Effector memory CD8-positive, alpha-beta T cell (primary cell): Measurements from ENCODE around the gene TLCD3B.
A peak's percentile ranks its signal among the peaks of the same experiment; 100 is the strongest.

ENCODE experiments used
- ATAC-seq: fragments of 150-1000 bp; cut with Tn5 transposase; replicated peaks from 2 replicates; pipeline ENCODE4 v1.10.0; 2021; ENCODE audit warnings: mild to moderate bottlenecking, moderate library complexity
- DNase-seq, 3 experiments: peaks; one replicate each; pipeline ENCODE4 v3.0.0; 2021
- H3K27ac Mint-ChIP-seq, 2 donors: one replicate each; pipeline ENCODE4 v1.8.0; 2022; ENCODE audit warnings: mild to moderate bottlenecking in 2 of 2, mixed read lengths in 2 of 2, moderate library complexity in 2 of 2
- H3K27me3 Mint-ChIP-seq, 2 donors: one replicate each; pipeline ENCODE4 v1.8.0; 2022; ENCODE audit warnings: mixed read lengths in 2 of 2
- H3K36me3 Mint-ChIP-seq: one replicate; pipeline ENCODE4 v1.8.0; 2022; ENCODE audit warnings: mild to moderate bottlenecking, moderate library complexity, mixed read lengths; ENCODE audit not compliant: insufficient read depth
- H3K4me1 Mint-ChIP-seq, 2 donors: one replicate each; pipeline ENCODE4 v1.8.0; 2022; ENCODE audit warnings: low read depth in 2 of 2, mixed read lengths in 2 of 2
- H3K4me3 Mint-ChIP-seq, 2 donors: one replicate each; pipeline ENCODE4 v1.8.0; 2022; ENCODE audit warnings: mild to moderate bottlenecking in 2 of 2, mixed read lengths in 2 of 2, moderate library complexity in 2 of 2
- H3K9me3 Mint-ChIP-seq, 2 donors: one replicate each; pipeline ENCODE4 v1.8.0; 2022; ENCODE audit warnings: mixed read lengths in 2 of 2

TLCD3B gene

DNA sequence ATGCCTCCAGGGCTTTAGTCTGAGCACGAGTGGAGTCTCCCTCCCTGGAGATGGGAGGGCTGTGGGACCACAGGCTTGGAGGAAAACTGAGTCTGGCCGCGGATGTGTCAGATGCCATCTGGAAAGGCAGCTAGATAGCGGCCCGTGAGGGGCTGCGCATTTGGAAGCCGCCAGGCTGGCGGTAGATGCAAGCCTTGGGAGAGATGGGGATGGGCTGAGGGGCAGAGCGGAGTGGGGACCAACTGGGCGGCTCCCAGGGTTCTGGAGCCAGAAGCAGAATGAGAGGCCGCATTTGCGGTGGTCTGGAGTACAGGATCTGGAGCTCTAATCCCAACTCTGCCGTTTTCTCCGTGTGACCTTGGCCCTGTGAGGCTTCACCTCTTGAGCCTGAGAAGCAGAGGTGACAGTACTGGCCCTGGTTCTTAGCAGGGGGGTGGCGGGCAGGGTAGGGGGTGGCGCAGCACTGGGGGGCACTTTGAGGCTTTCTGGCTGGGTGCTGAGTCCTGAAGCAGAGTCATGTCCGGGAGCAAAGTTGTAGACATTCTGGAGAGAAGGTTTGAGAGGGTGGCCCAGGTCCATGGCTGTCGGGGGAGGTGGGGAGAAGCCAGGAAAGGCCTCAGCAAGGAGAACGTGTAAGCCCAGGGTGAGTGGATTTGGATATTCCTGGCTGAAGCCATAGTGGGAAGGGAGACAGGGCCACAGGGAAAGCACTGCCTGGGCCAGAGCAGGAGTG lies 28.3 kb downstream of the TLCD3B start:
- H3K27ac Mint-ChIP-seq: peak overlapping the region in 1 of 2 donors; percentile 74
- ATAC-seq (no peak), DNase-seq (no peak)
- H3K4me3 Mint-ChIP-seq: no peak overlapping the region
- H3K9me3 Mint-ChIP-seq: no peaks in the 10 kb centered on the region
- peaks cover 0 to 2% of the 10 kb centered on the region in 2 donors for H3K27me3 Mint-ChIP-seq
- H3K36me3 Mint-ChIP-seq: peaks cover 8% of the 10 kb centered on the region
- H3K4me1 Mint-ChIP-seq: peaks cover 12 to 17% of the 10 kb centered on the region in 2 donors

GRCh38 chr16:30000735-30001631 lies 30.1 kb downstream of the TLCD3B start:
- peaks cover 12% of the 10 kb centered on the region for H3K36me3 Mint-ChIP-seq
- no peak overlapping the region for H3K4me3 Mint-ChIP-seq
- peaks cover 23 to 27% of the 10 kb centered on the region in 2 donors for H3K4me1 Mint-ChIP-seq
- no peaks in the 10 kb centered on the region for H3K27me3 Mint-ChIP-seq
- DNase-seq (no peak), ATAC-seq (no peak)
- no peaks in the 10 kb centered on the region for H3K9me3 Mint-ChIP-seq
- H3K27ac Mint-ChIP-seq: peak overlapping the region; percentile 41

- no peak for ATAC-seq
- Mint-ChIP-seq H3K27me3 (no peaks in the 10 kb centered on the region), H3K9me3 (no peaks in the 10 kb centered on the region), H3K36me3 (peaks cover 23% of the 10 kb centered on the region), H3K4me3 (no peak overlapping the region), H3K27ac (peak overlapping the region; percentile 55 to 86), H3K4me1 (peaks cover 29 to 30% of the 10 kb centered on the region in 2 donors)
- DNase-seq: no peak
Measured at GRCh38 chr16:29999605-30000004, 31.5 kb downstream of the TLCD3B start.

- no peaks in the 10 kb centered on the region for H3K27me3 Mint-ChIP-seq
- no peak for DNase-seq
- no peak for ATAC-seq
- peaks cover 29% of the 10 kb centered on the region for H3K36me3 Mint-ChIP-seq
- no peaks in the 10 kb centered on the region for H3K9me3 Mint-ChIP-seq
- H3K4me3 Mint-ChIP-seq: peak overlapping the region; percentile 96 to 99
- peaks cover 25 to 28% of the 10 kb centered on the region in 2 donors for H3K4me1 Mint-ChIP-seq
- peak overlapping the region; percentile 72 to 96 for H3K27ac Mint-ChIP-seq
Measured at GRCh38 chr16:29996766-29997250, 34.3 kb downstream of the TLCD3B start.

DNA sequence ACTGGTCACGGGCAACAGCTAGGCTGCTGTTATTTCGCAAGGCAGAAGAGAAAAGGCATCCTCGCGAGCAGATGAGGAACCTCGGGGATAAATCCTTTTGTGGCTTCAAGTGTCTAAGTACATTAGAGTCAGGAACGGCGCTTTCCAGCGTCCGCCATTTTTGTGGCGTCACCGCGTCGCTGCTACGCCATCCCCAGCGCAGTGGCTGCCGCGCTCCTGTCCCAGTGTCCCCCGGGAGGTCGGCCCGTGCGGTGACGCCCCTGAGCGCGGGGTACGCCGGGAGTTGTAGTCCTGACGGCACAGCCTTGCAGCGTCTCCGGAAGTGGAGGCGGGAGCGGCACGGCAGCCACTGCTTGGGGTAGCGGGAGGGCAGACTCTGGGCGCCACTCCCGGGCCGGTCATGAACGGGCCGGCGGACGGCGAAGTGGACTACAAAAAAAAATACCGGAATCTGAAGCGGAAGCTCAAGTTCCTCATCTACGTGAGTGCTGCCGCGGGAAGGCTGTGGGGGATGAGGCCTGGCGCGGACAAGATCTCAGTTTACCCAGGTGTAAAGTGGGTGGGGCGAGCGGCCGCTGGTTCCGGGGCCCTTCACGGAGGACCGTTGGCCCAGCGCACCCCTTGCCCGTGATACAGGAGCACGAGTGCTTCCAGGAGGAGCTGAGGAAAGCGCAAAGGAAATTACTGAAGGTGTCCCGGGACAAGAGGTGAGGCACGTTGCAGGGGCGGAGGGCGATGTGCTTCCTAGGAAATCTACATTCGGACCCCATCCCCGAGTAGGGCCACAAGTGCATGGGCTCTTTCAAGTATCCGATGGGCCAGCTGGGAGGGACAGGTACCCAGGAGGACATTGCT lies 34.9 kb downstream of the TLCD3B start, which contains the start of gene INO80E:
Gene INO80E (plus strand): TSS at position 331 of the 855 bp plus-strand sequence. CDS start 70 bp downstream, at position 401.
- Mint-ChIP-seq H3K27ac (peak within 1 kb of the TSS; percentile 96 to 98), H3K4me1 (peaks cover 25 to 28% of the 10 kb centered on the region in 2 donors)

GRCh38 chr16:29995324-29995910 lies 35.7 kb downstream of the TLCD3B start, which contains the start of gene HIRIP3:
TSS of gene HIRIP3 (minus strand) at chr16:29995617. CDS start at chr16:29995605, 12 bp downstream.
- H3K4me3 Mint-ChIP-seq: peak within 1 kb of the TSS; percentile 96 to 99
- H3K36me3 Mint-ChIP-seq: peaks cover 34% of the 10 kb centered on the region
- DNase-seq: peak; percentile 81 to 83 (median 82)
- no peaks in the 10 kb centered on the region for H3K9me3 Mint-ChIP-seq
- peak within 1 kb of the TSS; percentile 96 to 98 for H3K27ac Mint-ChIP-seq
- H3K27me3 Mint-ChIP-seq: no peaks in the 10 kb centered on the region
- ATAC-seq: peak; percentile 65
- H3K4me1 Mint-ChIP-seq: peaks cover 25 to 28% of the 10 kb centered on the region in 2 donors

More for the DNA sequence above, 34.9 kb downstream of the TLCD3B start, which contains the start of gene INO80E:
- ATAC-seq (peak; percentile 98), DNase-seq (peak; percentile 99 to 100 (median 99))
- Mint-ChIP-seq H3K36me3 (peaks cover 33% of the 10 kb centered on the region), H3K27me3 (no peaks in the 10 kb centered on the region), H3K9me3 (no peaks in the 10 kb centered on the region), H3K4me3 (peak within 1 kb of the TSS; percentile 96 to 99)

- no peaks in the 10 kb centered on the region for H3K9me3 Mint-ChIP-seq
- H3K27ac Mint-ChIP-seq: peak overlapping the region; percentile 96 to 98
- peaks cover 25 to 28% of the 10 kb centered on the region in 2 donors for H3K4me1 Mint-ChIP-seq
- no peaks in the 10 kb centered on the region for H3K27me3 Mint-ChIP-seq
- H3K4me3 Mint-ChIP-seq: peak overlapping the region; percentile 96 to 99
- ATAC-seq (no peak), DNase-seq (no peak)
- H3K36me3 Mint-ChIP-seq: peaks cover 34% of the 10 kb centered on the region
Measured at GRCh38 chr16:29994600-29995323, 36.3 kb downstream of the TLCD3B start.

DNA sequence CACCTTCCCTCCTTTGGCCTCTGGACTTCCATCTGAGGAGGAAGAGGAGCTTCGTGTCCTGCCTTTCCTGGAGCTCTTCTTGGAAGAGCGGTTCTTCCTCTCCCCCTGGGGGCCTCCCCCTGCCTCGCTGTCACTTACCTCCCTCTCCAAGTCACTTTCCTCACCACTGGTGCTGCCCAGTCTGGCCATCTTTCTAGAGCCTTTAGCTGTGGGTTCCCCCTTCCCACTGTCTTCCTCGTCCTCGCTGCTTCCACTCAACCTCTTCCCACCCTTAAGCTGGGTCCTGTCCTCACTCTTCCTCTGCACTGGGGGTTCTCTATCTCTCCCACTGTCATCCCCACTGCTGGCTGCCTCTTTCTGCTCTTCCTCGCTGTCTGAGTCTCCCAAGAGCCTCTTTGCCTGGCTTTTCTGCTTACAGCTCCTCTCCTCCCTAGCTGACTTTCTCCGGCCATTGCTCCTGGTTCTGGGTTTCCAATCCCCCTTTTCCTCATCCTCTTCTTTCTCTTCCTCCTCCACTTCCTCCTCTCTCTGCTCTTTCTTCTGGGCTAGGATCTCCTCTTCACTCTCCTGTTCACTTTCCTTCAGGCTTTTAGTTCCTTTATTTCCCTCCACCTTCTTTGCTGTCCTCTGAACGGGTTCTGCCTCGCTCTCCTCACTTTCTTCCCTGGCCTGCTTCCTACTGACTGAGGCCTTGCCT lies 37.0 kb downstream of the TLCD3B start:
- peak overlapping the region in 1 of 2 donors; percentile 98 for H3K27ac Mint-ChIP-seq
- no peak for DNase-seq
- H3K27me3 Mint-ChIP-seq: no peaks in the 10 kb centered on the region
- H3K4me3 Mint-ChIP-seq: peak overlapping the region; percentile 96 to 99
- peaks cover 22 to 24% of the 10 kb centered on the region in 2 donors for H3K4me1 Mint-ChIP-seq
- H3K36me3 Mint-ChIP-seq: peaks cover 36% of the 10 kb centered on the region
- H3K9me3 Mint-ChIP-seq: no peaks in the 10 kb centered on the region
- ATAC-seq: no peak

- H3K4me1 Mint-ChIP-seq: peaks cover 19 to 23% of the 10 kb centered on the region in 2 donors
- peaks cover 33% of the 10 kb centered on the region for H3K36me3 Mint-ChIP-seq
- H3K27ac Mint-ChIP-seq: peak overlapping the region in 1 of 2 donors; percentile 98
- ATAC-seq (no peak), DNase-seq (no peak)
- H3K9me3 Mint-ChIP-seq: no peaks in the 10 kb centered on the region
- no peaks in the 10 kb centered on the region for H3K27me3 Mint-ChIP-seq
- H3K4me3 Mint-ChIP-seq: peak overlapping the region in 1 of 2 donors; percentile 5
Measured at GRCh38 chr16:29993191-29993902, 37.7 kb downstream of the TLCD3B start.

DNA sequence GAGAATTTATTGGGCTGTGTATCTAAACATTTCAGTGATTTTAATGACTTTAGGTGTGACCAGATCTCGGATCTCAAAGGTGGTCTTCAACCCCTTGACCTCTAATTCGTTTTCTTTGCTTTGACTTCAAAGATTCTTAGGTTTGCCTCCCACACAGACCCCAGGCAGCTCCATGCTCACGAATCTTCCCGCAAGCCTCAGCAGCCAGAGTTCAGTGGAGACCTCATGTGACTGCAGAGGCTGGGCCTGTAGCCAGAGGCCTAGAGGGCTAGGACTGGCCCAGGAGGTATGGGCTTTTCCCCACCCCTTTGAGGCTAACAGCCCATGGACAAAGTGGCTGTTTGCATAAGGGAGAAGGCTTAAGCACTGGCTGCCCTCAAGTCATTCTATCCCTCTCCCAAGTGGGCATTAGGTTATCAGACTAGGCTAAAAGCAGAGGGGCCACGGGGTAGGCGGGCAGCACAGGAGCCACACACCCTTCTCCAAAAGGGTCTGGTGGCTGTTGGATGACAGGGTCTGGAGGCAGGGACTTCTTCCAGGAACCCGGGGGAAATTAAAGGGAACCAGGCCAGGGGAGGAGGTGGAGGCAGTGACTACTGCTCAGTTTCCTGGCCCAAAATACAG lies 38.6 kb downstream of the TLCD3B start:
- Mint-ChIP-seq H3K36me3 (peaks cover 36% of the 10 kb centered on the region), H3K4me1 (peaks cover 19 to 23% of the 10 kb centered on the region in 2 donors), H3K27ac (peak overlapping the region; percentile 60 to 76), H3K27me3 (no peaks in the 10 kb centered on the region), H3K4me3 (peak overlapping the region in 1 of 2 donors; percentile 14), H3K9me3 (no peaks in the 10 kb centered on the region)
- DNase-seq (no peak), ATAC-seq (no peak)

DNA sequence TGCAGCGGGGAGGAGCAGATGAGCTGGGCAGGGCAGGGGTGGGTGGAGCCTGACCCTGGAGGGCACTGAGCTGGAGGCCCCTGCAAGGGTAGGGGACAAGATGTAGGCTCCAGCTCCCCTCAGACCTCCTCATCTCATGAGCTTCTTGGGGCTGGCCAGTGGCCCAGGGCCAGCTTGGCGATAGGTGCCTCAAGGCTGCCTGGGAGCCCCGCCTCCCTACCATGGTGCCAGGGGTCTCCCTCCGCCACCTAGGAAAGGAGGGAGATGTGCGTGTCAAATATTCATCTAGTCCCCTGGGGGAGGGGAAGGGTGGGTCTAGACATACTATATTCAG lies 39.5 kb downstream of the TLCD3B start:
- ATAC-seq: no peak

More for the DNA sequence above, 39.5 kb downstream of the TLCD3B start:
- no peaks in the 10 kb centered on the region for H3K9me3 Mint-ChIP-seq
- H3K27ac Mint-ChIP-seq: no peak overlapping the region
- no peaks in the 10 kb centered on the region for H3K27me3 Mint-ChIP-seq
- no peak overlapping the region for H3K4me3 Mint-ChIP-seq
- no peak for DNase-seq
- H3K4me1 Mint-ChIP-seq: peaks cover 14 to 18% of the 10 kb centered on the region in 2 donors
- peaks cover 36% of the 10 kb centered on the region for H3K36me3 Mint-ChIP-seq
